Heart left ventricle (tissue), 16 donors: ENCODE measurements around the gene TAF11L12. TPM values are rescaled to one million over a fixed set of nuclear protein-coding genes. Genes with fewer than 3 reads are reported as not detected.
"Not testable (repeated sequence)": the region's sequence is repeated elsewhere in the genome, so short reads cannot be mapped to it uniquely, and the experiment has no call there.

Experiments
- ATAC-seq, 4 donors: fragments of 200-7000 bp; cut with Tn5 transposase; one replicate each; pipeline ENCODE4 v1.9.1; 2020 to 2022; ENCODE audit warnings: moderate library complexity in 4 of 4, mild to moderate bottlenecking in 3 of 4, moderate number of reproducible peaks in 1 of 4
- DNase-seq, 5 donors: peaks; one replicate each; pipeline ENCODE4 v3.0.0-alpha.2; 2020
- H3K27ac ChIP-seq, 12 donors: fragments of 200-600 bp; sonication (generic) in 4 of 12; one replicate each; pipeline versions ENCODE4 v1.5.0 to v1.8.0; 2016 to 2022; ENCODE audit warnings: mild to moderate bottlenecking in 2 of 12
- H3K27me3 ChIP-seq, 9 donors: fragments of 200-600 bp; sonication (generic) in 2 of 9; one replicate each; pipeline versions ENCODE4 v1.5.1 to v1.8.0; 2016 to 2022; ENCODE audit warnings: mild to moderate bottlenecking in 3 of 9
- H3K36me3 ChIP-seq, 9 donors: fragments of 200-600 bp; sonication (generic) in 2 of 9; one replicate each; pipeline versions ENCODE4 v1.5.0 to v1.8.0; 2018 to 2022; ENCODE audit warnings: mild to moderate bottlenecking in 2 of 9
- H3K4me1 ChIP-seq, 12 donors: fragments of 200-600 bp; sonication (generic) in 4 of 12; one replicate each; pipeline versions ENCODE4 v1.5.0 to v1.8.0; 2016 to 2022; ENCODE audit warnings: mild to moderate bottlenecking in 3 of 12
- H3K4me3 ChIP-seq, 12 donors: fragments of 200-600 bp; sonication (generic) in 4 of 12; one replicate each; pipeline versions ENCODE4 v1.5.0 to v1.8.0; 2017 to 2022; ENCODE audit warnings: mild to moderate bottlenecking in 9 of 12, moderate library complexity in 4 of 12
- H3K9me3 ChIP-seq, 12 donors: fragments of 200-600 bp; sonication (generic) in 4 of 12; one replicate each; pipeline versions ENCODE4 v1.5.0 to v1.8.0; 2016 to 2022; ENCODE audit warnings: mild to moderate bottlenecking in 1 of 12
- CTCF ChIP-seq, 12 donors: fragments of 200-600 bp; sonication (generic) in 4 of 12; IDR thresholded peaks; one replicate each; pipeline versions ENCODE4 v1.5.0 to v1.8.0; 2018 to 2022; ENCODE audit warnings: antibody characterized with exemption in 12 of 12, mild to moderate bottlenecking in 5 of 12
- POLR2A ChIP-seq, 2 donors: fragments of 450-650 bp; IDR thresholded peaks; one replicate each; pipeline ENCODE4 v1.6.1; 2017; ENCODE audit warnings: antibody characterized with exemption in 2 of 2, mild to moderate bottlenecking in 2 of 2, moderate library complexity in 2 of 2
- WGBS, 4 donors: extraction: QIAGEN DNeasy Blood & Tissue Kit in 2 of 4; methylation state at CpG; one replicate each; pipeline versions ENCODE4 v1.1.5 to v1.1.7; 2013 to 2018; 5-methylcytosine and 5-hydroxymethylcytosine counted together
- intact Hi-C, 10 donors: fragments of 100-400 bp; cut with DNase I; formaldehyde crosslinking; loops; one replicate each; pipeline versions ENCODE4 v1.11.1 to v1.14.2; 2022
- polyA plus RNA-seq, 2 donors: library from polyadenylated mRNA; stranded (reverse); fragments of 200-250 nt; gene quantifications; one replicate each; pipeline ENCODE4 v1.2.3, GENCODE V29; 2013
- total RNA-seq, 9 donors: library from RNA; depleted of rRNA in 2 of 9; stranded (reverse); fragments of >200 nt in 2 of 9; fragmentation: NEBNext Ultra II Directional in 3 of 9; extraction: Animal tissue kit (Norgen Biotek cat#: 25700) in 3 of 9; gene quantifications; one replicate each; pipeline versions ENCODE4 v1.1.0 to v1.2.4, GENCODE V29; 2016 to 2023
- donor health status: ischemic (EF 13 %, LVEDD 7.1; RV severe dilation, severe dysfunction).
- donor health status: healthy with polysubstance abuse.
- donor health status: DM: no; HTN: yes; CAD: no.
- donor health status: DM: no; HTN: no; CAD: no.
- donor health status: ischemic (EF 25% LVEDD 6.9; RV normal size, moderate dysfunction).
- donor health status: ischemic (EF 25% LVEDD 5.7; RV mildly dilated, moderate dysfunction).
- donor health status: healthy.
- donor health status: DM: yes; HTN: yes; CAD: no.
- donor health status: ischemic (EF 35%, LVEDD 5.7; RV mildly dilated, moderate dysfunction).
- donor health status: nonischemic (EF 11% LVEDD 7.7; RV severe dilation, severe dysfunction).
- donor health status: DM: yes; HTN: yes; CAD: no.
- donor health status: PGD.
- donor health status: ischemic (EF 29% LVEDD 5.4; RV normal size, mild dysfunction).
- donor health status: nonischemic (EF 23%, LVEDD 6.1; RV moderate dilation, normal function).

TAF11L12 gene
- total and polyA plus RNA-seq, 11 donors: not detected

GRCh38 chr5:17634160-17634559 is 24.0 kb downstream of the TAF11L12 start, which contains the start of gene TAF11L14:
Gene TAF11L14 (plus strand): TSS chr5:17634460.
- H3K9me3 ChIP-seq: no peaks in the 10 kb centered on the region
- ATAC-seq: no peak
- WGBS, 4 donors: 81 to 90% (median 85%) methylated on average over 5 of the region's 5 CpGs
- H3K27me3 ChIP-seq: no peaks in the 10 kb centered on the region
- no peak within 1 kb of the TSS for H3K27ac ChIP-seq
- no peak for DNase-seq
- H3K4me1 ChIP-seq: no peaks in the 10 kb centered on the region
- H3K36me3 ChIP-seq: no peaks in the 10 kb centered on the region
- intact Hi-C loops: no loop called here
- TF ChIP-seq POLR2A (IDR thresholded peaks at IDR 0.05): no peak
- no peak for TF ChIP-seq CTCF (IDR thresholded peaks at IDR 0.05)
- no peak within 1 kb of the TSS for H3K4me3 ChIP-seq

- ATAC-seq, DNase-seq, H3K4me1 ChIP-seq, H3K9me3 ChIP-seq, H3K27me3 ChIP-seq, H3K27ac ChIP-seq, intact Hi-C loops, H3K36me3 ChIP-seq, H3K4me3 ChIP-seq: not testable (repeated sequence)
- WGBS, 4 donors: 90 to 94% (median 90%) methylated on average over 8 to 10 of the region's 10 CpGs
These were observed 39.0 kb downstream of the TAF11L12 start for GRCh38 chr5:17649232-17649631.

DNA sequence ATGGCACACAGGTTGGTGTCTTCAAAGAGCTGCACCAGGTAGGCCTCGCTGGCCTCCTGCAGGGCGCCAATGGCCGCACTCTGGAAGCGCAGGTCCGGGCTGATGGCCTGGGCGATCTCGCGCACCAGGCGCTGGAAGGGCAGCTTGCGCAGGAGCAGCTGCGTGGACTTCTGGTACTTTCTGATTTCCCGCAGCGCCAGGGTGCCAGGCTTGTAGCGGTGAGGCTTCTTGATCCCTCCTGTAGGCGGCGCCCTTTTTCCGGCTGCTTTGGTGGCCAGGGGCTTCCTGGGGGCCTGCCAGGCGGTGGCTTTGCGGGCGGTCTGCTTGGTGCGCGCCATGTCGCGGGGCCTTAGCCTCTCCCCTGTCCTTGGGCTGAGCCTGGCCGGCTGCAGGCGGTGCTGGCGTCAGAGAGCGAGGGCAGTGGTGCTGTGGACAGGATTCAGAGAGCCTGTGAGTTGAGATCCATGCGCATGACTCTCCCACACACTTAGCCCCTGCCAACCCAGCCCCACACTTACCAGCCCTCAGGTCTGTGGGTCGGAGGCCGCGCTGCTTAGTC is 45.1 kb downstream of the TAF11L12 start:
- H3K4me3 ChIP-seq, H3K36me3 ChIP-seq, ATAC-seq, H3K4me1 ChIP-seq, H3K27ac ChIP-seq, H3K27me3 ChIP-seq, intact Hi-C loops, H3K9me3 ChIP-seq, DNase-seq: not testable (repeated sequence)
- WGBS, 4 donors: 94 to 100% (median 96%) methylated on average over 3 to 32 of the region's 32 CpGs

- WGBS, 4 donors: 54 to 72% (median 59%) methylated on average over 5 to 6 of the region's 6 CpGs
- intact Hi-C loops: no loop called here
- no peak overlapping the region for H3K27ac ChIP-seq
- no peaks in the 10 kb centered on the region for H3K4me1 ChIP-seq
- ATAC-seq (no peak), DNase-seq (no peak)
- no peak overlapping the region for H3K4me3 ChIP-seq
- TF ChIP-seq CTCF (IDR thresholded peaks at IDR 0.05) (no peak), POLR2A (IDR thresholded peaks at IDR 0.05) (no peak)
- H3K9me3 ChIP-seq: peaks cover 0 to 7% (median 0%) of the 10 kb centered on the region in 12 donors
- H3K27me3 ChIP-seq: no peaks in the 10 kb centered on the region
- H3K36me3 ChIP-seq: no peaks in the 10 kb centered on the region
These were observed 45.7 kb downstream of the TAF11L12 start for GRCh38 chr5:17655921-17656320.

Other genes starting within 250 kb of the TAF11L12 start
- not detected for gene TAF11L2, start 112.2 kb upstream of the TAF11L12 start, total RNA-seq
- not detected for gene TAF11L2, start 112.2 kb upstream of the TAF11L12 start, polyA plus RNA-seq
- not detected for gene TAF11L3, start 92.0 kb upstream of the TAF11L12 start, total RNA-seq
- gene TAF11L3, start 92.0 kb upstream of the TAF11L12 start, polyA plus RNA-seq: not detected
- gene TAF11L4, start 88.6 kb upstream of the TAF11L12 start, total RNA-seq: not detected
- not detected for gene TAF11L4, start 88.6 kb upstream of the TAF11L12 start, polyA plus RNA-seq
- not detected for gene TAF11L5, start 85.2 kb upstream of the TAF11L12 start, total RNA-seq
- gene TAF11L5, start 85.2 kb upstream of the TAF11L12 start, polyA plus RNA-seq: not detected
- gene TAF11L6, start 81.7 kb upstream of the TAF11L12 start, total RNA-seq: not detected
- gene TAF11L6, start 81.7 kb upstream of the TAF11L12 start, polyA plus RNA-seq: not detected
- not detected for gene TAF11L7, start 24.6 kb upstream of the TAF11L12 start, total RNA-seq
- not detected for gene TAF11L7, start 24.6 kb upstream of the TAF11L12 start, polyA plus RNA-seq
- not detected for gene TAF11L8, start 19.4 kb upstream of the TAF11L12 start, total RNA-seq
- not detected for gene TAF11L8, start 19.4 kb upstream of the TAF11L12 start, polyA plus RNA-seq
- gene TAF11L9, start 16.0 kb upstream of the TAF11L12 start, total RNA-seq: not detected
- not detected for gene TAF11L9, start 16.0 kb upstream of the TAF11L12 start, polyA plus RNA-seq
- gene TAF11L10, start 12.6 kb upstream of the TAF11L12 start, total RNA-seq: not detected
- not detected for gene TAF11L10, start 12.6 kb upstream of the TAF11L12 start, polyA plus RNA-seq
- not detected for gene TAF11L11, start 6.2 kb upstream of the TAF11L12 start, total RNA-seq
- gene TAF11L11, start 6.2 kb upstream of the TAF11L12 start, polyA plus RNA-seq: not detected
- gene TAF11L13, start 21.7 kb downstream of the TAF11L12 start, total RNA-seq: not detected
- not detected for gene TAF11L13, start 21.7 kb downstream of the TAF11L12 start, polyA plus RNA-seq
- gene TAF11L14, start 24.1 kb downstream of the TAF11L12 start, total RNA-seq: not detected
- not detected for gene TAF11L14, start 24.1 kb downstream of the TAF11L12 start, polyA plus RNA-seq